Tibial nerve (tissue), 4 donors: ENCODE measurements around the gene LRRIQ3. TPM values are rescaled to one million over a fixed set of nuclear protein-coding genes. Genes with fewer than 3 reads are reported as not detected.

Experiments used
- DNase-seq, 2 donors: peaks; one replicate each; pipeline ENCODE4 v3.0.0-alpha.2; 2019; ENCODE audit warnings: low spot score in 2 of 2
- H3K27ac ChIP-seq, 4 donors: fragments of 200-600 bp; sonication (generic) in 3 of 4; one replicate each; pipeline ENCODE4 v1.5.1; 2017 to 2019; ENCODE audit warnings: mild to moderate bottlenecking in 1 of 4
- H3K27me3 ChIP-seq, 2 donors: fragments of 200-600 bp; sonication (generic) in 1 of 2; one replicate each; pipeline versions ENCODE4 v1.5.1 to v1.6.0; 2017 to 2019
- H3K36me3 ChIP-seq, 3 donors: fragments of 200-600 bp; sonication (generic); one replicate each; pipeline ENCODE4 v1.5.1; 2018 to 2019
- H3K4me1 ChIP-seq, 4 donors: fragments of 200-600 bp; sonication (generic) in 3 of 4; one replicate each; pipeline ENCODE4 v1.5.1; 2017 to 2019
- H3K4me3 ChIP-seq, 4 donors: fragments of 200-600 bp; sonication (generic) in 3 of 4; one replicate each; pipeline ENCODE4 v1.5.1; 2017 to 2019; ENCODE audit warnings: mild to moderate bottlenecking in 1 of 4, moderate library complexity in 1 of 4
- H3K9me3 ChIP-seq, 4 donors: fragments of 200-600 bp; sonication (generic) in 3 of 4; one replicate each; pipeline ENCODE4 v1.5.1; 2017 to 2019
- CTCF ChIP-seq, 5 experiments: fragments of 200-600 bp in 3 of 5; fragments of 450-650 bp in 2 of 5; sonication (generic) in 3 of 5; IDR thresholded peaks; one replicate each; pipeline ENCODE4 v1.5.1; 2016 to 2019; ENCODE audit warnings: antibody characterized with exemption in 5 of 5, mild to moderate bottlenecking in 3 of 5, moderate library complexity in 2 of 5
- EP300 ChIP-seq, 2 donors: sonication (generic); formaldehyde crosslinking; IDR thresholded peaks; one replicate each; pipeline ENCODE4 v1.6.1; 2017; ENCODE audit warnings: antibody characterized with exemption in 2 of 2, mild to moderate bottlenecking in 1 of 2
- POLR2A ChIP-seq, 2 donors: fragments of 450-650 bp; IDR thresholded peaks; one replicate each; pipeline ENCODE4 v1.6.1; 2017; ENCODE audit warnings: antibody characterized with exemption in 2 of 2, mild to moderate bottlenecking in 2 of 2, moderate library complexity in 2 of 2
- WGBS, 2 donors: methylation state at CpG; one replicate each; pipeline ENCODE4 v1.1.5; 2018; 5-methylcytosine and 5-hydroxymethylcytosine counted together
- total RNA-seq, 4 donors: library from RNA; depleted of rRNA; stranded (reverse); fragments of >200 nt; gene quantifications; one replicate each; pipeline ENCODE4 v1.1.0, GENCODE V29; 2016

Gene LRRIQ3
- total RNA-seq, 4 donors from 2014 or later: 0.20 to 1.3 (median 0.55) TPM

GRCh38 chr1:73998348-73998959, 199.5 kb downstream of the LRRIQ3 start:
- Histone ChIP-seq H3K9me3 (no peaks in the 10 kb centered on the region), H3K36me3 (no peaks in the 10 kb centered on the region), H3K4me3 (no peak overlapping the region), H3K27ac (no peak overlapping the region), H3K27me3 (no peaks in the 10 kb centered on the region), H3K4me1 (no peaks in the 10 kb centered on the region)
- WGBS, 2 donors: 4 to 8% methylated on average over 2 of the region's 2 CpGs
- no peak for DNase-seq
- peak; percentile 13 to 40 (median 23) for TF ChIP-seq CTCF (IDR thresholded peaks at IDR 0.05)
- no peak for TF ChIP-seq POLR2A (IDR thresholded peaks at IDR 0.05)
- no peak for TF ChIP-seq EP300 (IDR thresholded peaks at IDR 0.05)

GRCh38 chr1:73980324-73981040, 217.5 kb downstream of the LRRIQ3 start:
- TF ChIP-seq CTCF (IDR thresholded peaks at IDR 0.05): no peak
- TF ChIP-seq EP300 (IDR thresholded peaks at IDR 0.05): no peak
- TF ChIP-seq POLR2A (IDR thresholded peaks at IDR 0.05): no peak
- no peaks in the 10 kb centered on the region for H3K27me3 ChIP-seq
- H3K9me3 ChIP-seq: no peaks in the 10 kb centered on the region
- 35 to 39% methylated on average over 3 of the region's 3 CpGs for WGBS, 2 donors
- H3K4me1 ChIP-seq: no peaks in the 10 kb centered on the region
- H3K27ac ChIP-seq: no peak overlapping the region
- no peaks in the 10 kb centered on the region for H3K36me3 ChIP-seq
- DNase-seq: no peak
- no peak overlapping the region for H3K4me3 ChIP-seq

DNA sequence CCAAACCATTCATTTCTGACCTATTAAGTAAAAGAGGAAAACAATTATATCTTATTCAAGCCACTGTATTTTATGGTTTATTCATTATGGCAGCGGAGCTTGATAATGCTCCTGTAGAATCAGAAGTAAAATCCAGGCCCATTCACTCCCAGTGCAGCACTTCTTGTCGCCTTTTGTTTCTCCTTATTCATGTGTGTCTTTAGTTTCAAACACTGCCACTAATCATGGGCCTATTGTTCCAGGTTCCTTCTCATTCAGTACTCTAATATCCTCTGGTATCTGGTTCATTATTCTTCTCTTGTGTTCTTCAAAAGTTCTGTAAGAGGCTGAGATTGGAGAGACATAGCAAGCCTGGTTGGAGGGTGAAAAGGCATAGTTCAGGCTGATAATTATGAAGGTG, 218.3 kb downstream of the LRRIQ3 start:
- H3K9me3 ChIP-seq: no peaks in the 10 kb centered on the region
- H3K4me3 ChIP-seq: no peak overlapping the region
- TF ChIP-seq CTCF (IDR thresholded peaks at IDR 0.05): no peak
- TF ChIP-seq POLR2A (IDR thresholded peaks at IDR 0.05): no peak
- no peak for TF ChIP-seq EP300 (IDR thresholded peaks at IDR 0.05)
- WGBS, 2 donors: 78 to 81% methylated on average over 2 of the region's 2 CpGs
- H3K27ac ChIP-seq: no peak overlapping the region
- H3K36me3 ChIP-seq: no peaks in the 10 kb centered on the region
- no peak for DNase-seq
- H3K27me3 ChIP-seq: no peaks in the 10 kb centered on the region
- no peaks in the 10 kb centered on the region for H3K4me1 ChIP-seq

GRCh38 chr1:73978964-73979363, 219.0 kb downstream of the LRRIQ3 start:
- no peak for DNase-seq
- Histone ChIP-seq H3K36me3 (no peaks in the 10 kb centered on the region), H3K9me3 (no peaks in the 10 kb centered on the region), H3K27me3 (no peaks in the 10 kb centered on the region), H3K27ac (no peak overlapping the region), H3K4me1 (no peaks in the 10 kb centered on the region), H3K4me3 (no peak overlapping the region)
- WGBS, 2 donors: 95 to 100% methylated on average over 1 of the region's 1 CpG
- no peak for TF ChIP-seq POLR2A (IDR thresholded peaks at IDR 0.05)
- TF ChIP-seq EP300 (IDR thresholded peaks at IDR 0.05): no peak
- TF ChIP-seq CTCF (IDR thresholded peaks at IDR 0.05): no peak

Other genes with a start within 250 kb of the LRRIQ3 start
- 10 to 100 TPM; 13.8 to 28.2 (median 16.4) TPM for gene FPGT, start 66 bp upstream of the LRRIQ3 start, total RNA-seq
- 1 to 10 TPM; 2.2 to 4.6 (median 4.0) TPM for gene TNNI3K, start 37.2 kb upstream of the LRRIQ3 start, total RNA-seq